Keratinocyte (primary cell): ENCODE measurements around the gene SPA17. TPM values are rescaled to one million over a fixed set of nuclear protein-coding genes. Genes with fewer than 3 reads are reported as not detected.

Experiments used
- DNase-seq: peaks from one replicate; pipeline ENCODE4 v3.0.0-alpha.2; 2011; ENCODE audit warnings: low read depth, missing footprints, low spot score
- FAIRE-seq: peaks from 2 replicates; lab custom pipeline; 2011; peaks lifted over from hg19 to GRCh38; lab: Jason Lieb, UNC
- H2AFZ ChIP-seq: 2 replicates; pipeline ENCODE4 v1.6.0; 2012; ENCODE audit warnings: low read length, control low read depth, inconsistent platforms; ENCODE audit not compliant: control insufficient read depth
- H3K27ac ChIP-seq: 2 replicates; pipeline ENCODE4 v1.5.1; 2011; ENCODE audit warnings: low read length; ENCODE audit not compliant: control insufficient read depth, insufficient read depth
- H3K27me3 ChIP-seq: 3 replicates; pipeline ENCODE4 v1.6.0; 2011; ENCODE audit warnings: low read length; ENCODE audit not compliant: control insufficient read depth, insufficient read depth; ENCODE audit errors: extremely low read depth
- H3K36me3 ChIP-seq, 2 experiments: 2 replicates in 1 of 2; 3 replicates in 1 of 2; pipeline ENCODE4 v1.5.1; 2011; ENCODE audit warnings: low read length in 2 of 2, mild to moderate bottlenecking in 1 of 2; ENCODE audit not compliant: control insufficient read depth in 2 of 2, insufficient read depth in 2 of 2; ENCODE audit errors: extremely low read depth in 1 of 2
- H3K4me1 ChIP-seq: 3 replicates; pipeline ENCODE4 v1.5.1; 2011; ENCODE audit warnings: low read length; ENCODE audit not compliant: control insufficient read depth, insufficient read depth; ENCODE audit errors: extremely low read depth
- H3K4me2 ChIP-seq: 3 replicates; pipeline ENCODE4 v1.6.0; 2011; ENCODE audit warnings: low read depth, low read length; ENCODE audit not compliant: control insufficient read depth, insufficient read depth; ENCODE audit errors: extremely low read depth
- H3K4me3 ChIP-seq, 3 experiments: fragments of 200-600 bp in 1 of 3; sonication (generic) in 1 of 3; 2 replicates in 2 of 3; 3 replicates in 1 of 3; pipeline ENCODE4 v1.5.1; 2011 to 2016; ENCODE audit warnings: low read length in 3 of 3, mild to moderate bottlenecking in 3 of 3, control low read depth in 2 of 3, inconsistent platforms in 1 of 3, low read depth in 1 of 3, mixed read lengths in 1 of 3, mixed run types in 1 of 3, moderate library complexity in 1 of 3; ENCODE audit not compliant: control insufficient read depth in 2 of 3, insufficient read depth in 2 of 3; ENCODE audit errors: extremely low read depth in 1 of 3
- H3K79me2 ChIP-seq: 2 replicates; pipeline ENCODE4 v1.6.0; 2012; ENCODE audit warnings: low read length; ENCODE audit not compliant: control insufficient read depth, insufficient read depth
- H3K9ac ChIP-seq: 3 replicates; pipeline ENCODE4 v1.6.0; 2011; ENCODE audit warnings: low read length; ENCODE audit not compliant: control insufficient read depth, insufficient read depth; ENCODE audit errors: extremely low read depth
- H3K9me1 ChIP-seq: 3 replicates; pipeline ENCODE4 v1.6.0; 2011; ENCODE audit warnings: low read length; ENCODE audit not compliant: control insufficient read depth, insufficient read depth; ENCODE audit errors: extremely low read depth
- H3K9me3 ChIP-seq: 2 replicates; pipeline ENCODE4 v1.5.1; 2012; ENCODE audit warnings: low read depth, low read length; ENCODE audit not compliant: control insufficient read depth
- H4K20me1 ChIP-seq: 3 replicates; pipeline ENCODE4 v1.6.0; 2011; ENCODE audit warnings: low read length; ENCODE audit not compliant: control insufficient read depth, insufficient read depth; ENCODE audit errors: extremely low read depth
- EZH2 ChIP-seq: IDR thresholded peaks from one replicate; pipeline ENCODE4 v1.6.1; 2012; ENCODE audit warnings: inconsistent platforms, mild to moderate bottlenecking, low read length, moderate library complexity
- dilution Hi-C: fragments of 300-500 bp; cut with MboI; formaldehyde crosslinking; loops from one replicate; pipeline ENCODE4 v1.7.0; 2020; ENCODE audit warnings: low sequenced_read_pairs; ENCODE audit not compliant: extremely low pct_ligation_motif_present
- polyA plus RNA-seq, 5 experiments: library from polyadenylated mRNA; depleted of rRNA in 3 of 5; stranded (reverse) in 3 of 5; stranded (forward) in 1 of 5; unstranded in 1 of 5; fragments of >200 nt; gene quantifications; 1 replicate in 1 of 5; 2 replicates in 3 of 5; 3 replicates in 1 of 5; pipeline versions ENCODE4 v1.2.1 to v1.2.3, GENCODE V29; 2011 to 2012; ENCODE audit warnings: missing spikeins in 2 of 5, low read depth in 1 of 5, low replicate concordance in 1 of 5
- TF ChIP-seq, protein P1 (sequence below), 3 experiments: IDR thresholded peaks in 1 of 3; conservative IDR thresholded peaks in 1 of 3; optimal IDR thresholded peaks in 1 of 3; 2 replicates in 2 of 3; 3 replicates in 1 of 3; pipeline versions ENCODE3 to v1.5.1; 2011; ENCODE audit warnings: low read length in 3 of 3, mild to moderate bottlenecking in 3 of 3, moderate library complexity in 2 of 3, control low read depth in 1 of 3, inconsistent platforms in 1 of 3; ENCODE audit not compliant: insufficient read depth in 2 of 3; ENCODE audit errors: extremely low read depth in 1 of 3

SPA17 gene
- polyA plus RNA-seq, 1 donor (not counting 4 experiments of a cell fraction or from before 2014, with no cell fraction given): 19.5 TPM

DNA sequence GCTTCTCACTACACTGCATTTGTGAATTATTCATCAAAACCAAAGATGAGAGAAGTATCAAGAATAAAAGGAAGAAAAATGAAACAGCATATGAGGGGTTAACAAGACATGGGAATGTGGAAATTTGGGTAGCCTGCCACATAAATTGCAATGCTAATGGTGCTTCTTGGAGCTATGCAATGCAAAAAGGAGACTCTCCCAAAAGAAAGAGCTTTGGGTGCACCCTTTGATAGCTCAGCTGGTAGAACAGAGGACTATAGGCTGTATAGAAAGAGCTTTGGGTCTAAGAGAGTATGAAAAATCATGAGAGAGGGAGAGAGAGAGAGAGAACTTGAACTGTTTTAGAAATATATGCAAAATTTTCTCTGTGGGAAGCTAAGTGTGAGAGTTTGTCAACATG is 26.3 kb downstream of the SPA17 start:
- DNase-seq (no peak), FAIRE-seq (no peak)
- Histone ChIP-seq H3K79me2 (no peaks in the 10 kb centered on the region), H3K9ac (no peak overlapping the region), H3K27me3 (no peaks in the 10 kb centered on the region), H2AFZ (no peak overlapping the region), H3K9me1 (no peaks in the 10 kb centered on the region), H3K9me3 (no peaks in the 10 kb centered on the region), H3K4me1 (no peaks in the 10 kb centered on the region), H4K20me1 (no peaks in the 10 kb centered on the region), H3K4me2 (no peak overlapping the region), H3K4me3 (no peak overlapping the region), H3K27ac (no peak overlapping the region), H3K36me3 (no peaks in the 10 kb centered on the region)
- no peak for TF ChIP-seq EZH2
- TF ChIP-seq, protein P1, sequence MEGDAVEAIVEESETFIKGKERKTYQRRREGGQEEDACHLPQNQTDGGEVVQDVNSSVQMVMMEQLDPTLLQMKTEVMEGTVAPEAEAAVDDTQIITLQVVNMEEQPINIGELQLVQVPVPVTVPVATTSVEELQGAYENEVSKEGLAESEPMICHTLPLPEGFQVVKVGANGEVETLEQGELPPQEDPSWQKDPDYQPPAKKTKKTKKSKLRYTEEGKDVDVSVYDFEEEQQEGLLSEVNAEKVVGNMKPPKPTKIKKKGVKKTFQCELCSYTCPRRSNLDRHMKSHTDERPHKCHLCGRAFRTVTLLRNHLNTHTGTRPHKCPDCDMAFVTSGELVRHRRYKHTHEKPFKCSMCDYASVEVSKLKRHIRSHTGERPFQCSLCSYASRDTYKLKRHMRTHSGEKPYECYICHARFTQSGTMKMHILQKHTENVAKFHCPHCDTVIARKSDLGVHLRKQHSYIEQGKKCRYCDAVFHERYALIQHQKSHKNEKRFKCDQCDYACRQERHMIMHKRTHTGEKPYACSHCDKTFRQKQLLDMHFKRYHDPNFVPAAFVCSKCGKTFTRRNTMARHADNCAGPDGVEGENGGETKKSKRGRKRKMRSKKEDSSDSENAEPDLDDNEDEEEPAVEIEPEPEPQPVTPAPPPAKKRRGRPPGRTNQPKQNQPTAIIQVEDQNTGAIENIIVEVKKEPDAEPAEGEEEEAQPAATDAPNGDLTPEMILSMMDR (optimal IDR thresholded peaks at IDR 0.05 in 1 of 3, IDR thresholded peaks at IDR 0.05 in 1 of 3, conservative IDR thresholded peaks at IDR 0.05 in 1 of 3; ENCODE audit: extremely low read depth in 1 of 3, insufficient read depth in 2 of 3, low read length in 3 of 3): no peak
- dilution Hi-C loops: no loop called here

DNA sequence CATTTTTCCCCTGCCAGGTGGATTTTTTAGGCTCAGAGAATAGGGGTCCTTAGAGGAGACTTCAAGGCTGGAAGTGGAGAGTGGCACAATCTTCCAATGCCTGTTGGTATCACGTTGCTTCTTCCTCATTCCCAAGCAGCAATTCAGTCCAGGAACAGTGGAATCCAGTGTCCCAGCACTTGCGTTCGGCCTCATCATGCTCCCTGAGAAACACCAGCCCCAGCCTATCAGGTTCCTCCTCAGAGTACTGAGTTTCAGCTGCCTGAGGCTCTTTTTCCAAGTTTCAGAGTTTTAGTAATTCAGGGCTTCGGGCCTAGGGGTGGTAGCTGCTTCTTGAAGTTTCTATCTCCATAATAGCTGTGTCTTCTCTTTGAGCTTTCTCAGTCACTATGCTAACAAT is 34.1 kb downstream of the SPA17 start:
- Histone ChIP-seq H3K9me1 (no peaks in the 10 kb centered on the region), H3K27ac (no peak overlapping the region), H2AFZ (peak overlapping the region; percentile 10), H3K27me3 (no peaks in the 10 kb centered on the region), H3K9me3 (no peaks in the 10 kb centered on the region), H3K4me1 (no peaks in the 10 kb centered on the region), H3K4me2 (no peak overlapping the region), H3K79me2 (no peaks in the 10 kb centered on the region), H3K36me3 (no peaks in the 10 kb centered on the region), H4K20me1 (no peaks in the 10 kb centered on the region), H3K4me3 (no peak overlapping the region), H3K9ac (no peak overlapping the region)
- dilution Hi-C loops: no loop called here
- FAIRE-seq: no peak
- no peak for TF ChIP-seq EZH2
- TF ChIP-seq, protein P1 (optimal IDR thresholded peaks at IDR 0.05 in 1 of 3, IDR thresholded peaks at IDR 0.05 in 1 of 3, conservative IDR thresholded peaks at IDR 0.05 in 1 of 3; ENCODE audit: extremely low read depth in 1 of 3, insufficient read depth in 2 of 3, low read length in 3 of 3): no peak
- DNase-seq: no peak
